CD4-positive, alpha-beta T cell treated with Interleukin-10 for 1 hour (primary cell): ENCODE data around the gene C16orf96.

Source experiments
- DNase-seq: peaks from one replicate; pipeline ENCODE4 v3.0.0-alpha.2; 2020

Gene C16orf96

GRCh38 chr16:4556112-4556511 is at the start of gene C16orf96:
Gene C16orf96, plus strand, starts transcription at chr16:4556340. Its CDS starts 150 bp downstream, at chr16:4556490.
- no peak for DNase-seq

DNA sequence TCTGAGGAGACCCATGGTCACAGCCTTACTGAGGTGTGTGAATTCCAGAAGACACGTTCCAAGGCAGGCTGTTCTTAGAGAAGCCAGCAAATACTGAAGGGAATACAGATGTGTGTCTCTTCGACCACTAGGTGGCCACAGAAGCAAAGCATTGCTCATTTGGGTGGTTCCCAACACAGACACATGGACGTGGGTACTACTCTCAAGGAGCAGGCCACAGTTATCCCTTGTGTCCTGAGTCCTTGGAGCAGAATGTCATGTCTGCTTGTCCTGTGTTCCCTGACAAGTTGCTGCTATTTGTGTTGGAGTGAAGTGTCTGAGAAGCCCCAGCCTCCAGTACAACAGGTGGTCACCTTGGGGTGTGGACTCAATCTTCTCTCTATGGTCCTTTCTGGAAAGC is 49.7 kb upstream of the C16orf96 start:
- DNase-seq: peak; percentile 81

- no peak for DNase-seq
These were observed 48.4 kb upstream of the C16orf96 start for GRCh38 chr16:4507588-4508345.

DNA sequence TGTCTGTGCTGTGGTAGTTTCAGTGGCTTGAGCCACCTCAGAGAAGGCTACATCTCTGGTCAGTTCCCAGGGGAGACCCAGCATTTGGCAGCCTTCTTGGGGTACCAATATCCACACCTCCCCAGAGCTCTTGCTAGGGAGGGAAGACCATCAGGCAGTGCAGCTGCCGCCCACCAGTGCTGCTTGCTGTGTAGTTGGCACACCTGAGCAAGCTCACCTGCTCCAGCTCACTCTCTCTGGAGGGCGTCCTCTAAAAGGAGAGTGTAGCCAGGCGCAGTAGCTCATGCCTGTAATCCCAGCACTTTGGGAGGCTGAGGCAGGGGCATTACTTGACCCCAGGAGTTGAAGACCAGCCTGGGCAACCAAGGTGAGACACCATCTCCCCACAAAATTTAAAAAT is 47.3 kb upstream of the C16orf96 start:
- no peak for DNase-seq

GRCh38 chr16:4509420-4509819 is 46.7 kb upstream of the C16orf96 start:
- no peak for DNase-seq

DNA sequence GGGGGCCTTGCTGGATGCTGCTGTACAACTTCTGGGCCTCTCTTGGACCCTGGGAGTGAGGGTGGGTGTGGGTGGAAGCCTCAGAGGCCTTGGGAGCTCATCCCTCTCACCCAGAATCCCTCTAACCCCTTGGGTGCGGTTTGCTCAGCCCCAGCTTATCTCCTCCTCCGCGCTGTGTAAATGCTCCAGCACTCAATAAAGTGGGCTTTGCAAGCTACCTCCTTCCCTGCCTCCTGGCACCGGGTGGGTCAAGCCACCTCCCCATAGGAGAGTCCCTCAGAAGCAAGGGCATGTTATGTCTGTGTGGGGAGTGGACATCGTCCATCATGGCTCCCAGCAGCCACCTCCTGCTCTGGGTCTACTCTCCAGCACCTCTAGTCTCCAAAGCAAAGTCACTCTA is 46.0 kb upstream of the C16orf96 start:
- no peak for DNase-seq

- DNase-seq: no peak
These were observed 45.3 kb upstream of the C16orf96 start for GRCh38 chr16:4510747-4511426.

DNA sequence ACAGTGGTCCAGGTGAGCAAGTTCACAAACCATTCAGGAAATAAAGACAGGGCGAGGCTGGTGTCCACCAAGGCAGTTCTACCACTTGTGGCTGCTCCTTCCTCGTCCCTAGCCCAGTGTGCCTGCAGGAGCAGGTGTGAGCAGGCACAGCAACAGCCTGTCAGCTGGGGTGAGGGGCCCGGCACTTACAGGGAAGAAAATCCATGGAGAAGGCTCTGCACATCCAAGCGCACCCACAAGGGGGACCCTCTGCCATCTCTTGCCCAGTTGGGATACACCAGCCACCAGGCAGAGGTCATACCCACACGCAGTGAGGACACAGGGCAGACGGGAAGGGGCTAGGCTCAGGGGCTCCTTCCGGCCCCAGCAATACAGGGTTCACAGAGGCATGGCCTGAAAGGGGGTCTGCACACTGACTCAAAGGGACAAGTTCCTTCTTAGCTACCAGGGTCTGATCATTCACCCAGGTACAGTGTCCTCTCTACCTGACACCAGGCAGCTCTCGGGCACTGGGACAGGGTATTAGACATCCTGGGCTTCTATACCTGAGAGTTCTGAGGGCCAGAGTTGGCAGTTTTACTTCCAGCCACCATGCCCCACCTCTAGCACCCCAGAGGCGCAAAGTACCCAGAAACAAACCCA is 44.6 kb upstream of the C16orf96 start:
- DNase-seq: no peak

DNA sequence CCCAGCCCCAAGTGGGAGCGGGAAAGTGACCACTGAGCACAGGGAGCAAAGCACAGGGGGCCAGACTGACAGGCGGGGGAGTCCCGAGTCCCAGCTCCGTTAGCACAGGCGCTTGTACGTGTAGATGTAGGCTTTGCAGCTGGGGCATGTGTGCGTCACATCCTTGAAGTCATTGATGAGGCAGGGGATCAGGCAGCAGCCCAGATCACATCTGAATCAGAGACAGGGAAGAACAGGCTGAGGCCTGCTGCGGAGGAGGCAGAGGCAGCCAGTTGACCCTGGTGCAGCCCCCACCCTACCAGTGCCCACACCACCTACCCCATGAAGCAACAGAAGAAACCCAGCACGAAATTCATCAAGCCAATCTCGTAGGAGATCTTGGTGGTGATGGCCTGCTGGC is 43.7 kb upstream of the C16orf96 start:
- no peak for DNase-seq

DNA sequence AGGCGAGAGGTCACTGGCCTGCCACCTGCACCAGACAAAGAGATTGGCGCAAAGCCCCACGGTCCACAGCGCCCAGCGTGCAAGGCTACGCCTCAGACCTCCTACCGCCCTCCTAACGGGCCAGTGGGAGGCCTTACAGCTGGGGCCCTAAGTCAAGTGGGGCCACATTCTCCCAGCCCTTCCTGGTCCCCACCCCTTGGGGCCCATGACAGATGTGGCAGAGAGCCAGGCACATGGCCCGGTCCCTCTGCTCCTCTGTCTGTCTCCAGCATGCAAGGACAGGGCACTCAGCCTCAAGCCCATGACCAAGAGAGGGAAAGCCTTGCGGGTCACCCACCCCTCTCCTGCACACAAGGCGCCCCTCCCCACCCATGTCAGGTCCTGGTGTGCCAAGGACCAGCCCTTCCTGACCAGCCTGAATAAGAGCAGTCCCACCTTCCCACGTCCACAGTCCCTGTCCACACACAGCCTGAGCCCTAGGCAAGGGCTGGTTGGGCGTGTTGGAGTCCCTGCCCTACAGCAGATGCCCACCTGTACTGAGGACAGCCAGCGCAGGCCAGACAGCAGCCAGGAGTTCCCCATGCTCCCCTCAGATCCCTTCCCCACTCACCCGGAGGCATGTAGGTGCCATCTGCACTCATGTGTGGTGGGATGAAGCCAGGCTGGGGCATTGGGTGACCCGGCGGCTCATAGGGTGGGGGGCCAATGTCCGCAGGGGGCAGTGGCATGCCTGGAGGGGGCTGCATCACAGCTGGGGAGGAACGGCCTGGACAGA is 42.9 kb upstream of the C16orf96 start:
- no peak for DNase-seq

- no peak for DNase-seq
These were observed 42.3 kb upstream of the C16orf96 start for GRCh38 chr16:4513881-4514280.

DNA sequence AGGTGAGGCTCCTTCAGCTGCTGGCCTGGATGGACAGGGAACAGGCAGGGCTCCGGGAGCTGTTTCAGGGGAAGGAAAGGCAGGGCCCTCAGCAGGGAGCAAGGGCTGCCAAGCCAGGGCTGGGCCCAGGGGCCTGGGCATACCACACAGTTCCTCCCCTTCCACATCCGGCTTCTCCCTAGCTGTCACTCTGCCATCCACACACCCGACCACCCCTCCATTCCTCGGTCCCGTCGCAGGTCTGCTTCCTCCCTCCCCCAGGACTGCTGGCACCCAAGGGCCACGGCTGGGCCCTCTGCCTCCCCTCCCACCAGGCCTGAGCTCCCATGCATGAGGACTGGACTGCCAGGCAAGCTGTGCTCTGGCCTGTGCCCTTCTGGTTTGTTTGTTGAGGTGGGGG is 41.5 kb upstream of the C16orf96 start:
- no peak for DNase-seq

GRCh38 chr16:4515611-4516233 is 40.4 kb upstream of the C16orf96 start:
- peak; percentile 35 for DNase-seq

- no peak for DNase-seq
These were observed 38.1 kb upstream of the C16orf96 start for GRCh38 chr16:4517812-4518680.

- no peak for DNase-seq
These were observed 36.7 kb upstream of the C16orf96 start for GRCh38 chr16:4519274-4520058.

DNA sequence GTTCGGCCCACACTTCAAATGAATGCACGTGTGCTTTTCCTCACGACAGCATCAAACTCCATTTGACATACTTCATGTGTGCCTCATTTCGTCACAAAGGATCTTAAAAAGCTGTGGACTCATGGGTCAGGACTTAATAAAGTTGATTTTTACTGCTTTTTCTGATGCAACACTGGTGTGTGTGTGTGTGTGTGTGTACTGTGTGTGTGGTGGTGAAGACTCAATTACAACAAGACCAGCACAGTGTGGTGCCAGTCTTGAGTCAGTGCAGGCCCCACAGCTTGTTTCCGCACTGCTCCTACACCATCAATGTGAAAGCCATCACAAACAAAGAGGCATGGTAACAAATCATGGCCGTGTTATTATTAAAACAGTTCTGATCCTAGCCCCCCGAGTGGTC is 35.2 kb upstream of the C16orf96 start:
- no peak for DNase-seq

DNA sequence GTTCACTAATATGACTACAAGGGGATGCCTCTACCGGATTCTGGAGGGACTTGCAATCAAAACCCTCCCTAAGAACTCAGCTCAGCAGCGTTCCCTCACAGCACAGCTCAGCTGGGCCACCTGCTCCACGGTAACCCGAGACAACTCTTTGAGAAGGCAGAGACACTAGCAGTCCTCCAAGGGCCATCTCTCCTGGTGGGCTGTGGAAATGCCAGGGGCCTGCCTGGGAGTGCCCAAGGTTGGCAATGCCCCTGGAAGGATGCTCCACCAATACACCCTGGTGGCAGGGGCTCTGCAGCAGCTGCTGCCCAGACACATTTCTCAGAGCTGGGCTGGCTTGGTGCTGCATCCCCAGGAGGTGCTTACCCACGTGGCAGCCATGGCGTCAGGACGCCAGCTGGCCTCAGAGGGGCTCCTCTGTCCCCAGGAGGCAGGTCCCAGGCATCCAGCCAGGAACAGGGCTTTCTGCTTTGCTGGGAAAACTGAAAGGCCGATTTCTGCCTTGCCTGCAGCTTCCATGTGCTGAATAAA is 34.0 kb upstream of the C16orf96 start:
- no peak for DNase-seq

DNA sequence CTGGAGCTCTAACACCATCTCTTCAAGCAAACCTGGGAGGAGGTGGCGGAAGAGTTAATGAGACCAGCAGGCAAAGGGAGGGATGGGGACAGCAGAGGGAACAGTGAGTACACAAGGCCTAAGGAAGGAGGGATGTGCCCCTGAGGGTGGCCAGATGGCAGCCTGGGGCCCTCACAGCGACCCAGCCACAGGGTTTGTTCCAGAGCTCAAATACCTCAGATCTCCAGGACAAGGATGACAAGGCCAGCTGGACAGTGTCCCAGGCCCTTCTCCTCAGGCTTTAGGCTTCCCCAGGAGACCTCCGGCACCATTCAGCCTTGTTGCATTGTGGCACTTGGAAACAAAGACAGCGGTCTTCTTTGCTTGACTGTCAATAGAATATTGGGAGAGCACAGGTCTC is 32.5 kb upstream of the C16orf96 start:
- no peak for DNase-seq

DNA sequence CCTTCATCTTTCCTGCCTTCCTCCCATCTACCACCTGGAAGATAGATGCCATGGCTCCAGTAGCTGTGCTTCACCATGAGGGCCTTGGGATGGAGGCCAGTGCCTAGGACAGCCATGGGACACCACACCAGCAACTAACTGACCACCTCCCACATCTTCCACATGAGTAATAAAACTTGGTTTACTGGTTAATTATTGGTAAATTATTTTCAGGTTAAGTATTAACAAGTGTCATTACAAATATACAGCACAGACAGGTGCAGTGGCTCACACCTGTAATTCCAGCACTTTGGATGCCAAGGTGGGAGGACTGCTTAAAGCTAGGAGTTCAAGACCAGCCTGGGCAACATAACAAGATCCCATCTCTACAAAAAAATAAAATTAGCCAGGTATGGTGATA is 31.6 kb upstream of the C16orf96 start:
- no peak for DNase-seq

- DNase-seq: no peak
These were observed 31.1 kb upstream of the C16orf96 start for GRCh38 chr16:4525069-4525468.
